Measurements from ENCODE around the gene CNOT3. TPM values are rescaled to one million over a fixed set of nuclear protein-coding genes. Genes with fewer than 3 reads are reported as not detected.

CNOT3 gene
- total RNA-seq, 1 donor from 2014 or later, result 20.7 TPM

DNA sequence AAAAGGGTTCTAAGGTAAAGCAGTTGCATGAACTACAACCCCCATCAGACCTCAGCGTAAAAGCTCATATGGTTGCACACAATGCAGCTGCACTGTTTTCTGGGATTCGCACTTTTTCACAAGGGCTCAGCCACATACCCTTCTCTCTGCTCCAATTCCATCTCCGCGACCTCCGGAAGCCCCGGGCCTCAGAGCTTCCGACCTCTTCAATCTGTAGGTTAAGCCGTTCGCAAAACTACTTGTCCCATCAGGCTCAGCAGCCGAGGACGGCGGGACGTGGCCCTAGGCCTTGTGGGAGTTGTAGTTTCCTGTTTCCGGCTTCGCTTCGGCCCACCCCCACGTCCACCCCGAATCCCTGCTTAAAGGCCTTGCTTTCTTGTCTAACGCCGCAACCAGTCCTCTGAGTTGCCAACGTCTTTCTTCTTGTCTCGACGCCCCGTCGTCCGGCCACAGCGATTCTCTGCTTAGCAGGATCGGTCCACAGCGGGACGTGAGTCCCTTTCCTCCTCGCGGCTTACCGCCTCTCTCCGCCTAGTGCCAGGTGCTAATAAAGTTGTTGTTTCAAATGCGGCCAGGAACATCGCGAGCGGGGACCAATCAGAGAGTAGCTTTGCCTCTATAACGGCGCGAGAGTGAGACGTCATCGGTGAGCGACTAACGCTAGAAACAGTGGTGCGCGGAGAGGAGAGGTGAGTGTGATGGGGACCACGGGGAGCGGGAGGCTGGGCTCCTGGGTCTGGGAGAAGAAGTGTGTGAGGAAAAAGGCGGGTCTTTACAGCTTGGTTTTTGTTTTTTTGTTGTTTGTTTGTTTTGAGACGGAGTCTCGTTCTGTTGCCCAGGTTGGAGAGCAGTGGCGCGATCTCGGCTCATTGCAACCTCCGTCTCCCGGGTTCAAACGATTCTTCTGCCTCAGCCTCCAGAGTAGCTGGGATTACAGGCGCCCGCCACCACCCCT lies 22.2 kb upstream of the CNOT3 start, which contains the start of the genes PRPF31 and TFPT:
Gene PRPF31 (plus strand): TSS at position 646 of the 955 bp plus-strand sequence. CDS start 2,525 bp downstream, outside the sequence.
Gene TFPT (minus strand): TSS at position 549 of the 955 bp plus-strand sequence. CDS start 388 bp downstream, at position 161.
- Histone ChIP-seq H3K27me3 (ENCODE audit: control insufficient read depth, insufficient read depth, low read length) (no peaks in the 10 kb centered on the region), H3K36me3 (ENCODE audit: control insufficient read depth, insufficient read depth, low read length) (peaks cover 3% of the 10 kb centered on the region), H3K4me3 (ENCODE audit: low read depth, low read length) (peak within 1 kb of the TSS; percentile 66)
- peak; percentile 83 for DNase-seq (ENCODE audit: low read depth)
- TF ChIP-seq, protein P1, sequence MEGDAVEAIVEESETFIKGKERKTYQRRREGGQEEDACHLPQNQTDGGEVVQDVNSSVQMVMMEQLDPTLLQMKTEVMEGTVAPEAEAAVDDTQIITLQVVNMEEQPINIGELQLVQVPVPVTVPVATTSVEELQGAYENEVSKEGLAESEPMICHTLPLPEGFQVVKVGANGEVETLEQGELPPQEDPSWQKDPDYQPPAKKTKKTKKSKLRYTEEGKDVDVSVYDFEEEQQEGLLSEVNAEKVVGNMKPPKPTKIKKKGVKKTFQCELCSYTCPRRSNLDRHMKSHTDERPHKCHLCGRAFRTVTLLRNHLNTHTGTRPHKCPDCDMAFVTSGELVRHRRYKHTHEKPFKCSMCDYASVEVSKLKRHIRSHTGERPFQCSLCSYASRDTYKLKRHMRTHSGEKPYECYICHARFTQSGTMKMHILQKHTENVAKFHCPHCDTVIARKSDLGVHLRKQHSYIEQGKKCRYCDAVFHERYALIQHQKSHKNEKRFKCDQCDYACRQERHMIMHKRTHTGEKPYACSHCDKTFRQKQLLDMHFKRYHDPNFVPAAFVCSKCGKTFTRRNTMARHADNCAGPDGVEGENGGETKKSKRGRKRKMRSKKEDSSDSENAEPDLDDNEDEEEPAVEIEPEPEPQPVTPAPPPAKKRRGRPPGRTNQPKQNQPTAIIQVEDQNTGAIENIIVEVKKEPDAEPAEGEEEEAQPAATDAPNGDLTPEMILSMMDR (IDR thresholded peaks at IDR 0.05; ENCODE audit: insufficient read depth, low read length, poor library complexity, severe bottlenecking), result no peak

DNA sequence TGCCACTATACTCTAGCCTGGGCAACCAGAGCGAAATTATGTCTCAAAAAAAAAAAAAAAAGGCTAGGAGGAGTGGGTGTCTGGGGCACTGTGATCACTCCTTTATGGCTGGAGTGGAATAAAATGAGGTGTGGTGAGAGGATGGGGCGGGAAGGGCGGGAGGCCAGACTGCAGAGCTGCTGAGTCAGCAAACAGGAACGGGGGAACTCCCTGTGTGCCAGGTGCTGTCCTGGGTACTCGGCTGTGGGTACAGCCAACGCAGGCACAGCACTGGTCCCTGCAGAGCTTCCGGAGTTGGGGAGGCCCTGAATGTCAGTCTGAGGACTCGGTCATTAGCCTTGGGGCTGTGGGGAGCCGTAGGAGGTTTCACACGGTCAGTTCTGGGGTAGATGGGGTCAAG lies 16.3 kb upstream of the CNOT3 start:
- no peak for DNase-seq (ENCODE audit: low read depth)
- Histone ChIP-seq H3K36me3 (ENCODE audit: control insufficient read depth, insufficient read depth, low read length) (peaks cover 3% of the 10 kb centered on the region), H3K4me3 (ENCODE audit: low read depth, low read length) (no peak overlapping the region), H3K27me3 (ENCODE audit: control insufficient read depth, insufficient read depth, low read length) (no peaks in the 10 kb centered on the region)
- TF ChIP-seq, protein P1 (IDR thresholded peaks at IDR 0.05; ENCODE audit: insufficient read depth, low read length, poor library complexity, severe bottlenecking), result no peak

GRCh38 chr19:54123682-54124081 lies 13.9 kb upstream of the CNOT3 start:
- H3K27me3 ChIP-seq (ENCODE audit: control insufficient read depth, insufficient read depth, low read length), result no peaks in the 10 kb centered on the region
- TF ChIP-seq, protein P1 (IDR thresholded peaks at IDR 0.05; ENCODE audit: insufficient read depth, low read length, poor library complexity, severe bottlenecking), result no peak
- no peak overlapping the region for H3K4me3 ChIP-seq (ENCODE audit: low read depth, low read length)
- no peak for DNase-seq (ENCODE audit: low read depth)
- H3K36me3 ChIP-seq (ENCODE audit: control insufficient read depth, insufficient read depth, low read length), result peaks cover 3% of the 10 kb centered on the region

DNA sequence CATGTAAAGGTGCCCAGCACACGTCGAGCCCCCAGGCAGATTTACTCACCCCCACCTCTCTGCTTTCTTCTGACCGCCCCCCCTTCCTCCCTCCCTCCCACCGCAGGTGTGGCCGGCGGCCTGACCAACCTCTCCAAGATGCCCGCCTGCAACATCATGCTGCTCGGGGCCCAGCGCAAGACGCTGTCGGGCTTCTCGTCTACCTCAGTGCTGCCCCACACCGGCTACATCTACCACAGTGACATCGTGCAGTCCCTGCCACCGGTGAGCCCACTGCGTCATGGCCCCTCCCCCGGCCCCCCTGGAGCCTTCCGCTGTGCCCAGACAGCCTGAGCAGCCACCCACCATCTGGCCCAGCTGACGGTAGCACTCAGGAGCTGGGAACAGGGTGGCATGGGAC lies 13.2 kb upstream of the CNOT3 start:
- no peaks in the 10 kb centered on the region for H3K27me3 ChIP-seq (ENCODE audit: control insufficient read depth, insufficient read depth, low read length)
- no peak for DNase-seq (ENCODE audit: low read depth)
- peaks cover 3% of the 10 kb centered on the region for H3K36me3 ChIP-seq (ENCODE audit: control insufficient read depth, insufficient read depth, low read length)
- no peak overlapping the region for H3K4me3 ChIP-seq (ENCODE audit: low read depth, low read length)
- TF ChIP-seq, protein P1 (IDR thresholded peaks at IDR 0.05; ENCODE audit: insufficient read depth, low read length, poor library complexity, severe bottlenecking), result no peak

- Histone ChIP-seq H3K27me3 (ENCODE audit: control insufficient read depth, insufficient read depth, low read length) (no peaks in the 10 kb centered on the region), H3K4me3 (ENCODE audit: low read depth, low read length) (no peak overlapping the region), H3K36me3 (ENCODE audit: control insufficient read depth, insufficient read depth, low read length) (no peaks in the 10 kb centered on the region)
- TF ChIP-seq, protein P1 (IDR thresholded peaks at IDR 0.05; ENCODE audit: insufficient read depth, low read length, poor library complexity, severe bottlenecking), result no peak
- DNase-seq (ENCODE audit: low read depth), result no peak
Measured at GRCh38 chr19:54125713-54126112, 11.8 kb upstream of the CNOT3 start.

All from kidney epithelial cell (primary cell).